A549 treated with ZK216348 at 1 μM for 4 hours (cell line): Measurements from ENCODE around the gene DGCR6. TPM values are rescaled to one million over a fixed set of nuclear protein-coding genes. Genes with fewer than 3 reads are reported as not detected.

Experiments used
- total RNA-seq: library from RNA; stranded (reverse); fragments of 200-300 nt; extraction: Qiagen RNA extraction; gene quantifications from 5 replicates; pipeline ENCODE4 v1.2.3, GENCODE V29; 2022; ENCODE audit warnings: low read depth

DGCR6 gene
- total RNA-seq, result 0.69 to 2.1 TPM (median 0.97 TPM) in 5 replicates

GRCh38 chr22:18905540-18906409, at the start of gene DGCR6:
Gene DGCR6, plus strand, starts transcription at chr22:18906320. Its CDS starts 55 bp downstream, at chr22:18906375.

GRCh38 chr22:18935889-18936529, 29.9 kb downstream of the DGCR6 start, which contains the start of gene PRODH:
Gene PRODH, minus strand, starts transcription at chr22:18936293. Its CDS starts 6 bp downstream, at chr22:18936287.

Other genes with a start within 250 kb of the DGCR6 start
- 0.38 to 1.6 TPM (median 1.4 TPM) in 5 replicates for gene PRODH, start 30.0 kb downstream of the DGCR6 start, total RNA-seq
- 16.0 to 24.5 TPM (median 20.6 TPM) in 5 replicates for gene DGCR2, start 216.1 kb downstream of the DGCR6 start, total RNA-seq
- not detected in 5 replicates for gene TSSK2, start 225.0 kb downstream of the DGCR6 start, total RNA-seq
- 8.9 to 12.9 TPM (median 11.7 TPM) in 5 replicates for gene ESS2, start 238.3 kb downstream of the DGCR6 start, total RNA-seq
- gene GSC2, start 244.0 kb downstream of the DGCR6 start, total RNA-seq, result 0.21 TPM in 1 of 5 replicates, not detected in the others